Right cardiac atrium (tissue), 5 donors: ENCODE results near the gene TUBB6. TPM values are rescaled to one million over a fixed set of nuclear protein-coding genes. Genes with fewer than 3 reads are reported as not detected.

Experiments used
- ATAC-seq, 2 donors: fragments of 200-7000 bp; cut with Tn5 transposase; one replicate each; pipeline versions ENCODE4 v1.8.0 to v1.9.1; 2020; ENCODE audit warnings: moderate library complexity in 2 of 2, mild to moderate bottlenecking in 1 of 2
- DNase-seq, 3 donors: peaks; one replicate each; pipeline ENCODE4 v3.0.0-alpha.2; 2020
- H3K27ac ChIP-seq: one replicate; pipeline ENCODE4 v1.5.1; 2013; ENCODE audit warnings: mild to moderate bottlenecking, low read length, control low read depth, moderate library complexity
- H3K27me3 ChIP-seq: one replicate; pipeline ENCODE4 v1.6.1; 2013; ENCODE audit not compliant: control insufficient read depth, insufficient read depth
- H3K4me1 ChIP-seq: one replicate; pipeline ENCODE4 v1.6.1; 2013; ENCODE audit warnings: low read length; ENCODE audit not compliant: control insufficient read depth, insufficient read depth
- H3K4me3 ChIP-seq: one replicate; pipeline ENCODE4 v1.5.1; 2013; ENCODE audit warnings: low read length, control low read depth
- H3K9me3 ChIP-seq: one replicate; pipeline ENCODE4 v1.6.1; 2013; ENCODE audit warnings: low read length; ENCODE audit not compliant: control insufficient read depth
- WGBS: extraction: QIAGEN DNeasy Blood & Tissue Kit; methylation state at CpG from one replicate; pipeline ENCODE4 v1.1.7; 2013; 5-methylcytosine and 5-hydroxymethylcytosine counted together
- intact Hi-C, 4 donors: fragments of 100-400 bp; cut with DNase I; formaldehyde crosslinking; loops; one replicate each; pipeline versions ENCODE4 v1.11.0 to v1.14.0; 2022 to 2023
- polyA plus RNA-seq: library from polyadenylated mRNA; stranded (reverse); fragments of 200-250 nt; gene quantifications from one replicate; pipeline ENCODE4 v1.2.3, GENCODE V29; 2013
- total RNA-seq, 4 donors: library from RNA; stranded (reverse); fragmentation: NEBNext Ultra II Directional; extraction: Animal tissue kit (Norgen Biotek cat#: 25700); gene quantifications; one replicate each; pipeline ENCODE4 v1.2.1, GENCODE V29; 2021
- donor health status: healthy with polysubstance abuse.
- donor health status: DM: no; HTN: yes; CAD: no.
- donor health status: DM: no; HTN: no; CAD: no.
- donor health status: DM: no; HTN: yes; CAD: no; lungs with severe emphysema.
- donor health status: DM: yes; HTN: yes; CAD: no.

The TUBB6 gene
- total and polyA plus RNA-seq, 5 donors: 69.0 to 189 (median 136) TPM

DNA sequence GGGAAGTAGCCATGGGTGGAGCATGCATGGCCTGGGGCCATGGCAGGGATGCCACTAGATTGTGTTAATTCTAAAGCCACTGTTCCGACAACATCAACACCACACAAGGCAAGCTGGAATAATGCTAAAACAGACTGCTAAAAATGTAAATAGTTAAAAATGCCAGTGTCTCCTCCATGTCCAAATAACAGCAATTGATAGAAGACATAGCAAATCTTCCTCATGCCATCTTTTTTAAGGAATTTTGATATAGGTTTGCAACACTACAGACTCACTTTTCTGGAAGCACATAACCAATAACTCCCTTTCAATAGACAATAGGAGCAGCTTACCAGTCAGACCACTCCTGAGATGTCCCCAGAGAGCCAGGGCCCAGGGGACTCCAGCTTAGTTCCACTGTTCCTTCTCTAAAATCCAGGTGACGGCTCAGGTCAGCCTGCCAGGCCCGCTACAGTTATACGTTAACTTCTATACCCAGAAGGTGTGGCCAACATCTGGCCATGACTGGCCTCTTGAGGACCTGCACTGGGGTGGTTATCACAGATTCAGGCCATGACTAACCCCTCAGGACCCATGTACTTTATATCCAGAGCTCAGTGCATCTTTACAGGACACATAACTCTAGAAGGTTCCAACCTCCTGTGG lies 20.3 kb downstream of the TUBB6 start:
- Histone ChIP-seq H3K9me3 (no peaks in the 10 kb centered on the region), H3K4me1 (peaks cover 6% of the 10 kb centered on the region), H3K4me3 (no peak overlapping the region), H3K27ac (peak overlapping the region; percentile 36), H3K27me3 (no peaks in the 10 kb centered on the region)
- intact Hi-C loops: no loop called here
- ATAC-seq: peak in 1 of 2 donors; percentile 8
- DNase-seq: no peak
- WGBS: 87% methylated on average over 4 of the region's 4 CpGs

DNA sequence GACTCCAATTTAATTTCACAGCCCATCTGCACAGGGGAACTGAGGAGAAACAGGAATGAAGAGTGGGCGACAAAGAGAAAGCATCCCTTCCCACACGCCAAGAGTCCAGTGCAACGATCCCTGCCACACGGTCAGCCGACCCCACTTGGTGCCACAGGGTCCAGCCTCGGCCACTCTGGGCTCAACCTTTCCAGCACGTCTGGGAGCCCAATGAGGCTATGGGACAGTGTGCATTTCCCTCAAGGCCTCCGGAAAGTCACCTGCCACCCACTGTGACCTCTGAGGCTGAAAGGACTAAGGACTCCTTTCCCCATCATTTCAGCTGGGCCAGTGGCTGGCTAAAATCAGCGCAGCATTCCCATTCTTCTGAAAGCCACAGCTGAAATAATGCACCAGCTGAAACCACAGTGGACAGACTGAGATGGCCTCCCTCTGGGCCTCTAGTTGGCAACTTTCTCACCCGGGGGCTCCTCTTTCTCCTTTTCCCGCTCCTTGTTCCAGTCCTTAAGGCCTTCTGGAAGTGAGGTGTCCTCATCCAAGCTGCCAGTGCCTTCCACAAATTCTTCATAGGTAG lies 21.2 kb downstream of the TUBB6 start:
- Histone ChIP-seq H3K4me3 (no peak overlapping the region), H3K27ac (no peak overlapping the region), H3K27me3 (no peaks in the 10 kb centered on the region), H3K4me1 (peaks cover 6% of the 10 kb centered on the region), H3K9me3 (no peaks in the 10 kb centered on the region)
- DNase-seq (no peak), ATAC-seq (no peak)
- intact Hi-C loops: no loop called here
- WGBS: 88% methylated on average over 11 of the region's 11 CpGs

DNA sequence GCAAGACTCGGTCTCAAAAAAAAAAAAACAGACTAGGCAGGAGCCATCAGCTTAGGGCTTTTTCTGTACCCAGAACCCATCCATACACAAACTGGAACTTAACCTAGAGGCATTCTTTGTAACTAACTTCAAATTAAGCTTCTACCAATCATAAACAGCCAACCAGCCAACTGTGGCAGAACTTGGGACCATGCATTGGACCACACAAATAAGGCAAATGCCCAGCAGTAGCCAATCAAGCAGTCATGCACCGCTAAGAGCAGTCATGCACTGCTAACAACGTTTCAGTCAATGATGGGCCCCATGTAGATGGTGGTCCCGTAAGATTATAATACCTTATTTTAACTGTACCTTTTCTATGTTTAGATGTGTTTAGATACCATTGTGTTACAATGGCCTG lies 22.7 kb downstream of the TUBB6 start:
- Histone ChIP-seq H3K9me3 (no peaks in the 10 kb centered on the region), H3K27ac (no peak overlapping the region), H3K4me3 (no peak overlapping the region), H3K4me1 (peaks cover 6% of the 10 kb centered on the region), H3K27me3 (no peaks in the 10 kb centered on the region)
- DNase-seq (no peak), ATAC-seq (no peak)
- WGBS: 93% methylated on average over 4 of the region's 4 CpGs
- intact Hi-C loops: no loop called here

DNA sequence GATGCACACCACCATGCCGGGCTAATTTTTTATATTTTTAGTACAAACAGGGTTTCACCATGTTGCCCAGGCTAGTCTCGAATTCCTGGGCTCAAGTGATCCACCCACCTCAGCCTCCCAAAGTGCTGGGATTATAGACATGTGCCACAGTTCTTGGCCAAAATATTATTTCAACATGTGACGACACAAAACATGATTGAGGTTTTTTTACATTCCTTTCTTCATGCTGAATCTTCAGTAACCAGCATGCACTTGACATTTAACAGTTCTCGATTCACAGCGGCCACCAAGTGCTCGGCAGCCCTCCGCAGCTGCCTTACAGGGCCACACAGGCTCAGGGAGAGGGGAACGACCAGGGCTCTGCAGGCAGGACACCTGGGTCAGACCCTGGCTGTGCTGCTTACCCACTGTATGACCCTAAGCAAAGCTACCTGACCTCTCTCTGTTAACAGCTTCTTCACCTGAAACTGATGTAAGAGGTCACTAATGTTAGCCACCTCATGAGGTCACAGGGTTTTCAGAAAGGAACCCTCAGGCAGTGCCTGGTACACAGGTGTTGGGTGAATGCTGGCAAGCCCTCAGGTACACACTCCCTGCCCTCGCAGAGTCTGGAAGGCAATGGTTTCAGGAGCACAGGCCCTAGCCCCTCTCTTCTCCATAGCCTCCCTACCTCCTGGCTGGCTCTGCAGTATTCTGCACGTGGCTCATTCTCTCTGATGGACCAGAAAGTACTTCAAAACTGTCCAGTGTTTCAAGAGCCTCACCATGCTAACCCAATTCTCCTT lies 25.7 kb downstream of the TUBB6 start:
- DNase-seq: no peak
- no peak overlapping the region for H3K4me3 ChIP-seq
- H3K27me3 ChIP-seq: no peaks in the 10 kb centered on the region
- 76% methylated on average over 10 of the region's 10 CpGs for WGBS
- no peaks in the 10 kb centered on the region for H3K4me1 ChIP-seq
- no peak overlapping the region for H3K27ac ChIP-seq
- H3K9me3 ChIP-seq: no peaks in the 10 kb centered on the region
- intact Hi-C loops: no loop called here
- ATAC-seq: peak; percentile 20 to 38

DNA sequence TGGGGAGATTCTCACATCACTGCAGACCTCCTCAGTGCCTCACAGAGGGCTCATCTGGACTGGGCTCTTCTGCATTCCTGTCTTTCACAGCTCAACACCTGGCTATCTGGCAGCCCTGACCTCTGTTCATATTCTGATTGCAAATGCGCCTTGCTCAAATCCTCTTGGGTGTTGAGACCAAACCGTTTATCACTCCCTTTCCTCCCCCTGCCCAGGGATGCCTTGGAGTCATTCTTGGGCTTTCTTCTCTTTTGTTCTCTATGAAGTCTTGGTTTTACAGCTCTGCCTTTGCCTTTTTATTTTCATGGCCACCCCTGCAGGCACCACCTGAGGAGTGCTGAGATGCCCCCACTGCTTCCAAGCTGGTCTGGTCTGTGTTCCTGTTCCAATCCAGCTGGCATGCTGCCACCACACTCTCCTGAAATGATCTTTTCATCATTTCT lies 26.3 kb downstream of the TUBB6 start:
- no peaks in the 10 kb centered on the region for H3K9me3 ChIP-seq
- 32% methylated on average over 2 of the region's 2 CpGs for WGBS
- no peaks in the 10 kb centered on the region for H3K27me3 ChIP-seq
- no peaks in the 10 kb centered on the region for H3K4me1 ChIP-seq
- no peak overlapping the region for H3K4me3 ChIP-seq
- DNase-seq: peak in 2 of 3 donors; percentile 41 to 74
- ATAC-seq: peak; percentile 8 to 42
- H3K27ac ChIP-seq: peak overlapping the region; percentile 58
- intact Hi-C loops: no loop called here

DNA sequence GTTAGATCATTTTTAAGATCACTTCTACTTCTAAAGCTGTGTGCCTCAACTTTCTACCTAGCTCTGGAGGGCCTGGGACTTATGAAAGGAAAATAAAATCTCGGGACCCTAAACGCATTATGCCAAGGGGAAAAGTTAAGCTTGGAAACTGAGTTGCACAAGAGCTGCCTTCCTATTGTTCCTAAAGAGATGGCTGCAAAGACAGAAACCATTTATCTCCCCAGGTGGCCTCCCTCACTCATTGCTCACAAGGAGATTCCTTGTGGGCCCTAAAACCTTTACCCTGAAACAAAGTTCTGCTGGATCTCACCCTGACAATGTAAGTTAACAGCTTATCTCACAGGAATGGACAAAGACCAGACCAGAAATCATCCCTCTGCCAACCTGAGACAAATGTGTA lies 26.8 kb downstream of the TUBB6 start:
- Histone ChIP-seq H3K4me3 (no peak overlapping the region), H3K9me3 (no peaks in the 10 kb centered on the region), H3K27me3 (no peaks in the 10 kb centered on the region), H3K27ac (no peak overlapping the region), H3K4me1 (no peaks in the 10 kb centered on the region)
- intact Hi-C loops: no loop called here
- DNase-seq (no peak), ATAC-seq (no peak)
- WGBS: 79% methylated on average over 2 of the region's 2 CpGs

DNA sequence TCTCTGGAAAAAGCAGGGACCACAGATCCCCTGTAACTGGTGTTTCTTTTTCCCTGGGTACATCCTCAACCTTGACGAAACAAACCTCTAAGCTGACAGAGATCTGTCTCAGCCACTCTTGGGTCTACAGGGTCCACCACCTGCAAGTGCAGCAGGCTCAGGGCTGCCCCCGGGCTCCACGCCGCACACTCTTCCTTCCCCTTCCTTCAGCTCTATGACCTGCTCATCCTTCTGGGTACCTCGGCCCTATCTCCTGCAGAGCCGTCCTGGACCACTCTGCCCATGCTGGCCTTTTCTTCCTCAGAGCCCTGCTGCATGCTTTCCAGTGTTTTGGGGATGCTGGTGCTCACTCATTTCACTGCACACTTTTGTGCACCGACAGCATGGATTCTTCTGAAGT lies 27.5 kb downstream of the TUBB6 start:
- Histone ChIP-seq H3K9me3 (no peaks in the 10 kb centered on the region), H3K27me3 (no peaks in the 10 kb centered on the region), H3K27ac (no peak overlapping the region), H3K4me1 (no peaks in the 10 kb centered on the region), H3K4me3 (no peak overlapping the region)
- ATAC-seq (no peak), DNase-seq (no peak)
- intact Hi-C loops: no loop called here
- WGBS: 87% methylated on average over 7 of the region's 7 CpGs

DNA sequence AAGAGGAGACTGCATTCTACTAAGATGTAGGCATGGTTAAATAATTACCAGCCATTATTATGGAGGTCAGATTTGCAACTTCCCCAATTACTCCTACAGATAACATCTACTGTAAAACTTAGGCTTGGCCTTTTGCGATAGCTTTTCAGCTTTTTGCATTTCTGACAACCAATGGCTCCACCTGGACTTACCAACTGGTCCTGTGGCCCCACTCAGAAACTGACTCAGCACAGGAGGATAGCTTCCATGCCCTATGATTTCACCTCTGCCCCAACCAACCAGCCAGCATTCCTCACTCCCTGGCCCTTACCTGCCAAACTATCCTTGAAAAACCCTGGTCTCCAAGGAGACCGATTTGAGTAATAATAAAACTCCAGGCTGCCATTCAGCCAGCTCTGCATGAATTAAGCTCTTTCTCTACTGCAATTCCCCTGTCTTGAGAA lies 28.2 kb downstream of the TUBB6 start:
- H3K27ac ChIP-seq: peak overlapping the region; percentile 13
- DNase-seq (no peak), ATAC-seq (no peak)
- 62% methylated on average over 2 of the region's 2 CpGs for WGBS
- H3K4me1 ChIP-seq: no peaks in the 10 kb centered on the region
- intact Hi-C loops: no loop called here
- no peak overlapping the region for H3K4me3 ChIP-seq
- no peaks in the 10 kb centered on the region for H3K27me3 ChIP-seq
- no peaks in the 10 kb centered on the region for H3K9me3 ChIP-seq

DNA sequence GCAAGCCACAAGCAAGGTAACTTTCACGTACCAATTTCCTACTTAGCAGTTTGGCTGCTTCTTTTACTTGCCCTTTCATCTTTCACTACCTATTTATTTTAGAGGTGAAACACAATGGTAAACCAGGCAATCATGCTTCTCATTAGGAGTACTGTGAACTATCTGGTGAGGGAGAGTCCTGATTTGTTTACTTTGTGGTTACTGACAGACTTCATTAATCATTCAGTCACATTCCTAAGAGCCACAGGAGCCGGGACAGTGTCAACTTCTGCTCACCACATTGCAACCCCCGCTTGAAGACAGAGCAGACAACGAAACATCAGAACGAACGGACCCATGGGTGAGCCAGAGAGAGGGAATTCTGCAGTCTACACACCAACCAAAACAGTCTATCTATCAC lies 28.8 kb downstream of the TUBB6 start:
- Histone ChIP-seq H3K27me3 (no peaks in the 10 kb centered on the region), H3K9me3 (no peaks in the 10 kb centered on the region), H3K27ac (no peak overlapping the region), H3K4me1 (no peaks in the 10 kb centered on the region), H3K4me3 (no peak overlapping the region)
- no peak for ATAC-seq
- no peak for DNase-seq
- 71% methylated on average over 6 of the region's 6 CpGs for WGBS
- intact Hi-C loops: no loop called here

DNA sequence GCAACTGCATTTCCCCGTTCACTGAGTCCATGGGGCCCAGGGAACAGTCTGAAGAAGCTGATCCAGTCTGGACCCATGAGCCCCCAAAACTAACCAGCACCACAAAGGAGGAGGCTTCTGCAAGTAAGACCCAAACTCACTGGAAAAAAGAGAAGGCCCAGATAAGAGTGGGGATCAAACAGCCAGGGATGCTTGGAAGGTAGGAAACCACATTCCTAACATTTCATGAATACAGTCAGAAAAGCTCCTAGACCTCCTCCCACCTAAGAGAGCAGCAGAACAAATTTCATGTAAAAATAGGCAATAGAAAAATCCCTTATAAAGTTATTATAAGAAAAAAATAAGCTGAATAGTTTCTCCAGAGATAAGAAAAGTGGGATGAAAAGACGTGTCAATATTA lies 30.3 kb downstream of the TUBB6 start:
- no peaks in the 10 kb centered on the region for H3K4me1 ChIP-seq
- no peaks in the 10 kb centered on the region for H3K27me3 ChIP-seq
- no peaks in the 10 kb centered on the region for H3K9me3 ChIP-seq
- peak overlapping the region; percentile 56 for H3K27ac ChIP-seq
- H3K4me3 ChIP-seq: no peak overlapping the region
- intact Hi-C loops: no loop called here
- ATAC-seq (no peak), DNase-seq (no peak)
- WGBS: 59% methylated on average over 2 of the region's 2 CpGs

DNA sequence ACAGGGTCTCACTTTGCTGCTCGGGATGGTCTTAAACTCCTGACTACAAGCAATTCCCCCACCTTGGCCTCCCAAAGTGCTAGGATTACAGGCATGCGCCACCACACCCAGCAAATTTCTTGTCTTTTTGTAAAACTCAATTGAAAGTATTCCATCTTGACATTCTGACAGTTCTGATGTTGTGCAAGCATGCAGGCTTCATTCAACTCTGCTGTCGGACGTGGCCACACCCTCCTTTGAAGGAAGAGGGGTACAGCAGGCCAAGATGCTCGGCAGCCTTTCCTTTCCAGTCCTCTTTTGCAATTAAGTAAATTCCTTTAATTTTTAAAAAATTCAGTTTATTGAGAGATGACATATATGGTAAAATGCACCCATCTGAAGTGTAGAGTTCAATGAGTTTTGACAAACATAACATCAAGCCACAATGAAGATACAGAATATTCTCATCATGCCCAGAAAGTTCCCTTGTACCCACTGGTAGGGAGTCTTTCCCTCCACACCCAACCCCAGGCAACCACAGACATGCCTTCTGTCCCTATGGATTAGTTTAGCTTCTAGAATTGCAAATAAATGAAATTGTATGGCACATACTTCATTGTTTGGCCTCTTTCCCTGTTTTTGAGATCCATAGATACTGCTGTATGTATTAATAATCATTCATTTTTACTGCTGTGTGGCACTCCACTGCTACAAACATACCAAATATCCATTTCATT lies 33.1 kb downstream of the TUBB6 start:
- ATAC-seq: no peak
- H3K4me3 ChIP-seq: no peak overlapping the region

More for the DNA sequence above, 33.1 kb downstream of the TUBB6 start:
- WGBS: 78% methylated on average over 5 of the region's 5 CpGs
- Histone ChIP-seq H3K4me1 (no peaks in the 10 kb centered on the region), H3K27ac (no peak overlapping the region), H3K9me3 (no peaks in the 10 kb centered on the region), H3K27me3 (no peaks in the 10 kb centered on the region)
- intact Hi-C loops: no loop called here
- no peak for DNase-seq
